GM19240 (cell line): ENCODE measurements around the gene NMNAT2.
"Not testable (repeated sequence)": the region's sequence is repeated elsewhere in the genome, so short reads cannot be mapped to it uniquely, and the experiment has no call there.

ENCODE experiments used
- DNase-seq: peaks from one replicate; pipeline ENCODE4 v3.0.0; 2011; ENCODE audit warnings: low spot score; ENCODE audit not compliant: insufficient read length

The NMNAT2 gene

GRCh38 chr1:183417772-183418491 is at the start of gene NMNAT2:
Gene NMNAT2, minus strand, starts transcription at chr1:183418380. Its CDS starts 113 bp downstream, at chr1:183418267.
- DNase-seq = no peak

GRCh38 chr1:183467687-183468086 is 49.5 kb upstream of the NMNAT2 start:
- no peak for DNase-seq

DNA sequence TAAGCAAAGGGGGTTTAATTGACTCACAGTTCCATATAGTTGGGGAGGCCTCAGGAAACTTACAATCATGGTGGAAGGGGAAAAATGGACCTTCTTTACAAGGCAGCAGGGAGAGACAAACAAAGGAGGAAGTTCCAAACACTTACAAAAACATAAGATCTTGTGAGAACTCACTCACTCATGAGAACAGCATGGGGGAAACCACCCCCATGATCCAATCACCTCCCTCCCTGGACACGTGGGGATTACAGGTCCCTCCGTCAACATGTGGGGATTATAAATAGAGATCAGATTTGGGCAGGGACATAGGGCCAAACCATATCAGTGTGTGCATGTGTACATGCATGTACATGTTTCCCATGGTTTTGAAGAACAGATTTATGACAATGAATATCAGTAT is 48.6 kb upstream of the NMNAT2 start:
- no peak for DNase-seq

DNA sequence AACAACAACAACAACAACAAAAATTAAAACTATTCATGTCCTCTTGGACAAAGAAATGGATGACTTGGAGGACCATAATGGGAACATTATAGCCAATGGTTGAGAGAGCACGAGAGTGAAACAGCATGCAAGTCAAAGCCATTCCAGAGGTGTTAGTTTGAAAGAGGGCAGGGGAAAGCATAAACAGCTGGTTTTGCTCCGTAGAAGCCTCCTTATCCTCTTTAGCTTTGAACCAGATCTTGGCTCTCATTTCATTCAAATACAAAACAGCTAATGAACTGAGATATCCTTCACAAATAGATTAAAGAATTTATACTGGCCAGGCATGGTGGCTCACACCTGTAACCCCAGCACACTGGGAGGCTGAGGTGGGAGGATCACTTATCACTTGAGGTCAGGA is 45.4 kb upstream of the NMNAT2 start:
- DNase-seq = no peak

- no peak for DNase-seq
These were observed 43.2 kb upstream of the NMNAT2 start for GRCh38 chr1:183461350-183461749.

DNA sequence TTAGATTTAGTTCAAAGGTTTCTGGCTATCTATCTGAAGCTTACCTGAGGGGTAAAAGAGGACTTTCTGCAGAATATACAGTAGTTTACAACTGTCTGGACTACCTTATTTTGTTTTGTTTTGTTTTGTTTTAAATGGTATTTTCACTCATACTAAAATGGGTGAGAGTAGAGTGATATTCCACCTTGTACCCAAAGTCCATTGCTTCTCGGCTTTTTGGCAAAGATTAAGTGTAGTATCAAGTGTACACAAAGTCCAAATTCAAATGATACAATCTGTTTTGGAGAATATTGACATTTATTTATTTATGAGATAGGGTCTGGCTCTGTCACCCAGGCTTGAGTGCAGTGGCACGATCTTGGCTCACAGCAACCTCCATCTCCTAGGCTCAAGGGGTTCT is 42.4 kb upstream of the NMNAT2 start:
- DNase-seq = no peak

DNA sequence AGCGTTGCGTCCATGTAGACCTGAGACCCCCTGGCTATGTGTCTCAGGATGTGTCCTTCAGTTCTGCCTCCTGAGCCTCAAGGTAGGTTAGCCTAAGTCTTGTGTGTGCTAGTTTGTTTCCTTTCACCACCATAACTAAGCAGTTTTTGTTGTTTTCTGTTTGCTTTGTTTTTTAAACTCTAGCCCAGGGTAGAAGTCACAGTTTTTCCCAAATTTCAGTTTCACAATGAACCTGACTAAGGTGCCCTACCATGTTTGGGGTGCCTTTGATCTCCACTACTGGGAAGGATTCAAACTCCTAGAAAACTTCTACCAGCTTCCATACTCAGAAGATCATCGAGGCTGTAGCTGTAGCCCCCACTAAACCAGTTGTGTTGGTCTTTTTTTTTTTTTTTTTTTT is 39.3 kb upstream of the NMNAT2 start:
- DNase-seq = no peak

GRCh38 chr1:183456826-183457225 is 38.6 kb upstream of the NMNAT2 start:
- DNase-seq = no peak

DNA sequence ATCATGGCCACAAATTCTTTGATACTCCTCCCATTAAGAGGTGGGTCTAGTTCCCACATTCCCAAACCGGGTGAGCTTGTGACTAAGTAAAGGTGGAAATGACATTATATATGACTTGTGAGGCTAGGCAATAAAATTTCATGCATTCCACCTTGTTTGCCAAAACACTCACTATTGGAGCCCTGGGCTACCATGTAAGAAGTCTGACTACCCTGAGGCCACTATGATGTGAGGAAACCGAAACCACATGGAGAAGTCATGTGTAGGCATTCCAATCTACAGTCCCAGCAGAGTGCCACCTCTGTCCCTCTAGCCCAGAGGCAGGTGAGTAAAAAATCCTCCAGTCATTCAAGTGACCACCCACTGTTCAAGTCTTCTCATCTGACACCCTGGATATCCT is 36.2 kb upstream of the NMNAT2 start:
- DNase-seq = no peak

GRCh38 chr1:183450093-183450492 is 31.9 kb upstream of the NMNAT2 start:
- DNase-seq = no peak

DNA sequence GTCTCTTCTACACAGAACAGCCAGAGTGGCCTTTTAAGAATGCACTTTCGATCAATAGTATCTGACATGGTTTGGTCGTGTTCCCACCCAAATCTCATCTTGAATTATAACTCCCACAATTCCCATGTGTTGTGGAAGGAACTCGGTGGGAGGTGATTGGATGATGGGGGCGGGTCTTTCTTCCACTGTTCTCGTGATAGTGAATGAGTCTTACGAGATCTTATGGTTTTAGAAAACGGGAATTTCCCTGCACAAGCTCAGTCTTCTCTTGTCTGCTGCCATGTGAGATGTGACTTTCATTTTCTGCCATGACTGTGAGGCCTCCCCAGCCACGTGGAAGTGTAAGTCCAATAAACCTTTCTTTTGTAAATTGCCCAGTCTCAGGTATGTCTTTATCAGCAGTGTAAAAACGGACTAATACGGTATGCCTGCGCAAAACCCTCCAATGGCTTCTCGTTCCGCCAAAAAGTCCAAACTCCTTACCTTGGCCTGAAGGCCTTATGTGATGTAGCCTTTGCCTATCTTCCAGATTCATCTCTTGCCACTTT is 31.1 kb upstream of the NMNAT2 start:
- DNase-seq = no peak

DNA sequence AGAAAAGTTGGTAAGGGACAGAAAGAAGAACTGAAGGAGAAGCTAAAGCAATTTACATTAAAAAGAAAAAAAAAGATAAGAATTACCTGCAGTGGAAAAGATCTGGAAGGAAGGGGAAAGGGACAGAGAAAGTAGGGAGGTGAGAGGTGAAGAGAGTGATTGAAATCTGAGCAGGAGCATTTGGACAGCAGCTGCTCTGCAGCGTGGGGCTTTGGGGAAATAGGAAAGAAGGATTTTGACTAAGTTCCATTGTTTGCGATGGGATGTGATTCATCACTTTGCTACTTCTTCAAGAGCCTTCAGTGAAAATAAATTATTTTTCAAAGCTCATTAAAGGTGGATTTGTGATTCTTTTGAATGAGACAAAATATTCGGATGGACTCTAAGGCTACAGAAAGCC is 26.1 kb upstream of the NMNAT2 start:
- DNase-seq = no peak

GRCh38 chr1:183443466-183443865 is 25.3 kb upstream of the NMNAT2 start:
- no peak for DNase-seq

- DNase-seq = no peak
These were observed 24.8 kb upstream of the NMNAT2 start for GRCh38 chr1:183443011-183443410.

DNA sequence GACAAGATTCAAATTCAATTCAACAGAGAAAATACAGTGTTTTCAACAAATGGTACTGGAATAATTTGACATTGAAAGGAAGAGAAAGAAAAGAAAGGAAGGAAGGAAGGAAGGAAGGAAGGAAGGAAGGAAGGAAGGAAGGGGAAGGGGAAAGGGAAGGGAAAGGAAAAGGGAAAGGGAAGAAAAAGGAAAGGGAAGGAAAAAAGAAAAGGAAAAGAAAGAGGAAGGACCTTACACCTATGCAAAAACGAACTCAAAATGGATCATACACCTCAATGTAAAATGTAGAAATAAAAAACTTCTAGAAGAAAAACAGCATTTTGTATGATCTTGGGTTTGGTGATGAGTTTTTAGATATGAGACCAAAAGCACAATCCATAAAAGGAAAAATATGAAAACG is 19.9 kb upstream of the NMNAT2 start:
- DNase-seq = no peak

- DNase-seq = no peak
These were observed 17.3 kb upstream of the NMNAT2 start for GRCh38 chr1:183435497-183435896.

GRCh38 chr1:183433703-183434102 is 15.5 kb upstream of the NMNAT2 start:
- DNase-seq = no peak

DNA sequence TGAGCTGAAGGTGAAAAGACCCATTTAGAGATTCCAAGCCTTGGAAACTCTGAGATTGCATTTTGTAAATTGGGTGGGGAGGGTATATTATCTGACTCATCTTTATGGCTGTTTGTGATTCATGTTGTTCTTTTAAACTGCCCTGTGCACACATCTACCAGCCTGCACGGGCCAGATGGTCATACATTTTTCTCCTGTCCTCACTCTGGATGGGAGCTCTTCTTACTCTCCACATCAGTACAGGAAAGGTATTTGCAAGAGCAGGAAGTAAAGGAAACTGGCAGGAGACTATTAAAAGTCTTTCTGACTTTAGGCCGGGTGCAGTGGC is 14.3 kb upstream of the NMNAT2 start:
- no peak for DNase-seq

GRCh38 chr1:183431840-183432547 is 13.8 kb upstream of the NMNAT2 start:
- DNase-seq = no peak

GRCh38 chr1:183427591-183427990 is 9.4 kb upstream of the NMNAT2 start:
- DNase-seq = not testable (repeated sequence)

DNA sequence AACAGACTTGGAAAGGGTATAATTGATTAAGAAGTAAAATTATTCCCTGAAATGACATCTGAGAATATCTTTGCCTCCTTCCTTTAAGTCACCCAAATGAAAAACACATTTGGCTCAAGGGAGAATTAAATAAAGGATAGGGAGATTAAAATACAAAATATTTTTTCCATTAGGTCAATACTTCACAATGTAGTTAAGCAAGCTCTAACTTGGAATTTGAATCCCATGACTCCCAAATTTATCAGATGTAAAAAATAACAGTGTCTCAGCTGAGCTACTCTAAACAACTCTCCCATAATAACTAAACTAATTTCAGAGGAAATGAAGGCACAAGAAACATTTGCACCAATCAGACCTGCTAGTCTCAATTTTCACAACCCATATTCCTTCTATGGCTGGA is 6.5 kb upstream of the NMNAT2 start:
- DNase-seq = no peak

- no peak for DNase-seq
These were observed 5.4 kb upstream of the NMNAT2 start for GRCh38 chr1:183423541-183423940.

GRCh38 chr1:183419399-183419798 is 1.2 kb upstream of the NMNAT2 start:
- no peak for DNase-seq
